Hindlimb muscle (tissue), 1 donor: Measurements from ENCODE around the gene SDSL. TPM values are rescaled to one million over a fixed set of nuclear protein-coding genes. Genes with fewer than 3 reads are reported as not detected.

Experiments used
- DNase-seq: peaks from one replicate; pipeline ENCODE4 v3.0.0-alpha.2; 2013
- polyA plus RNA-seq: library from polyadenylated mRNA; unstranded; fragments of 120-200 nt; gene quantifications from one replicate; pipeline ENCODE4 v1.2.1, GENCODE V29; 2013; ENCODE audit not compliant: insufficient read length

SDSL gene
- polyA plus RNA-seq, 1 donor: 2.3 TPM

- no peak for DNase-seq
Observed at GRCh38 chr12:113420996-113421595, 1.1 kb upstream of the SDSL start.

- no peak for DNase-seq
Observed at GRCh38 chr12:113422886-113423669, 898 bp downstream of the SDSL start.

GRCh38 chr12:113424456-113424855, 2.3 kb downstream of the SDSL start:
- no peak for DNase-seq

- DNase-seq: peak; percentile 42
Observed at GRCh38 chr12:113424915-113425823, 3.0 kb downstream of the SDSL start.

- DNase-seq: no peak
Observed at GRCh38 chr12:113425960-113426453, 3.8 kb downstream of the SDSL start.

- no peak for DNase-seq
Observed at GRCh38 chr12:113427882-113428281, 5.7 kb downstream of the SDSL start.

- DNase-seq: no peak
Observed at GRCh38 chr12:113428482-113428881, 6.3 kb downstream of the SDSL start.

- no peak for DNase-seq
Observed at GRCh38 chr12:113432986-113433385, 10.8 kb downstream of the SDSL start.

GRCh38 chr12:113435367-113435766, 13.2 kb downstream of the SDSL start:
- no peak for DNase-seq

- no peak for DNase-seq
Observed at GRCh38 chr12:113436586-113436985, 14.4 kb downstream of the SDSL start.

GRCh38 chr12:113436993-113437728, 15.0 kb downstream of the SDSL start:
- DNase-seq: no peak

GRCh38 chr12:113437729-113438100, 15.5 kb downstream of the SDSL start:
- no peak for DNase-seq

GRCh38 chr12:113438523-113439300, 16.5 kb downstream of the SDSL start:
- DNase-seq: no peak

GRCh38 chr12:113439301-113439597, 17.1 kb downstream of the SDSL start:
- DNase-seq: no peak

GRCh38 chr12:113439606-113440030, 17.4 kb downstream of the SDSL start:
- no peak for DNase-seq

- DNase-seq: no peak
Observed at GRCh38 chr12:113440336-113440735, 18.2 kb downstream of the SDSL start.

GRCh38 chr12:113440947-113441782, 19.0 kb downstream of the SDSL start:
- no peak for DNase-seq

GRCh38 chr12:113443030-113443539, 20.9 kb downstream of the SDSL start:
- DNase-seq: no peak

GRCh38 chr12:113445544-113446171, 23.5 kb downstream of the SDSL start:
- DNase-seq: no peak

- no peak for DNase-seq
Observed at GRCh38 chr12:113448873-113449272, 26.7 kb downstream of the SDSL start.
